Retinal pigment epithelial cell (primary cell): Measurements from ENCODE around the gene ACCSL.

ENCODE experiments used
- DNase-seq: peaks from one replicate; pipeline ENCODE4 v3.0.0-alpha.2; 2010; ENCODE audit warnings: low read depth
- H3K4me3 ChIP-seq: 2 replicates; pipeline ENCODE4 v1.5.1; 2011; ENCODE audit warnings: mild to moderate bottlenecking, low read length, control low read depth, moderate library complexity
- CTCF ChIP-seq: conservative IDR thresholded peaks from 2 replicates; pipeline ENCODE4 v1.5.1; 2011; ENCODE audit warnings: low read depth, low read length, control low read depth, inconsistent platforms

ACCSL gene

GRCh38 chr11:44068180-44068579, 20.4 kb downstream of the ACCSL start:
- H3K4me3 ChIP-seq, result no peak overlapping the region
- TF ChIP-seq CTCF, result no peak
- no peak for DNase-seq

GRCh38 chr11:44071157-44071556, 23.4 kb downstream of the ACCSL start:
- TF ChIP-seq CTCF, result no peak
- DNase-seq, result no peak

GRCh38 chr11:44072757-44073658, 25.2 kb downstream of the ACCSL start:
- no peak for DNase-seq
- no peak overlapping the region for H3K4me3 ChIP-seq
- TF ChIP-seq CTCF, result no peak

More at GRCh38 chr11:44071157-44071556, 23.4 kb downstream of the ACCSL start:
- H3K4me3 ChIP-seq, result no peak overlapping the region

- H3K4me3 ChIP-seq, result no peak overlapping the region
- no peak for DNase-seq
- TF ChIP-seq CTCF, result no peak
Observed at GRCh38 chr11:44078794-44079193, 31.0 kb downstream of the ACCSL start.

- DNase-seq, result no peak
Observed at GRCh38 chr11:44079376-44079775, 31.6 kb downstream of the ACCSL start.

GRCh38 chr11:44080951-44081350, 33.2 kb downstream of the ACCSL start:
- no peak overlapping the region for H3K4me3 ChIP-seq
- no peak for TF ChIP-seq CTCF
- no peak for DNase-seq

More at GRCh38 chr11:44079376-44079775, 31.6 kb downstream of the ACCSL start:
- no peak overlapping the region for H3K4me3 ChIP-seq
- TF ChIP-seq CTCF, result no peak

GRCh38 chr11:44082645-44083044, 34.9 kb downstream of the ACCSL start:
- DNase-seq, result no peak
- H3K4me3 ChIP-seq, result no peak overlapping the region
- no peak for TF ChIP-seq CTCF
